Hypothalamus (tissue), 51 donors: Measurements from ENCODE around the gene ENTHD1.

Source experiments
- DNase-seq, 51 donors: peaks; one replicate each; lab custom pipeline; 2025; lab: John Stamatoyannopoulos, UW

The ENTHD1 gene

GRCh38 chr22:39893526-39893925, at the start of gene ENTHD1:
TSS of gene ENTHD1 (minus strand) at chr22:39893760. CDS start at chr22:39887748, 6,012 bp downstream.
- no peak for DNase-seq

DNA sequence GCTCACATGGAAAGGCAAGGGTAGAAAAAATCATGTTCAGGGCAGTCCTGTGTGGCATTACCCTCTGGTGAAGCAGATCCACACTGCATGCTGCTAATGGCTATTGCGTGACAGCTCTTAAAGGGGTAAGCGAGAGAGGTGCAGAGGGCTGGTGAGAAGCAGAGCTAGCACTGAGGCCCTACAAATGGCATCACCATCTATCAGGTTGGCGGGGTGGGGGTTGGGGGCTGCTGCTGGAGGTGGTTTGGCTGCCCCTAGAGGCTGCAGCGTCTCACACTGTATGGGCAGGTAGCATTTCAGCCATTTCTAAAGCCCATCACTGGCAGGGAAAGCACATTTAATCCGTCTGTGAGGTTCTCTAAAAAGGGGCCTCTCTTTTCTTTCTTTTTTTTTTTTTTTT, 49.8 kb upstream of the ENTHD1 start:
- no peak for DNase-seq

DNA sequence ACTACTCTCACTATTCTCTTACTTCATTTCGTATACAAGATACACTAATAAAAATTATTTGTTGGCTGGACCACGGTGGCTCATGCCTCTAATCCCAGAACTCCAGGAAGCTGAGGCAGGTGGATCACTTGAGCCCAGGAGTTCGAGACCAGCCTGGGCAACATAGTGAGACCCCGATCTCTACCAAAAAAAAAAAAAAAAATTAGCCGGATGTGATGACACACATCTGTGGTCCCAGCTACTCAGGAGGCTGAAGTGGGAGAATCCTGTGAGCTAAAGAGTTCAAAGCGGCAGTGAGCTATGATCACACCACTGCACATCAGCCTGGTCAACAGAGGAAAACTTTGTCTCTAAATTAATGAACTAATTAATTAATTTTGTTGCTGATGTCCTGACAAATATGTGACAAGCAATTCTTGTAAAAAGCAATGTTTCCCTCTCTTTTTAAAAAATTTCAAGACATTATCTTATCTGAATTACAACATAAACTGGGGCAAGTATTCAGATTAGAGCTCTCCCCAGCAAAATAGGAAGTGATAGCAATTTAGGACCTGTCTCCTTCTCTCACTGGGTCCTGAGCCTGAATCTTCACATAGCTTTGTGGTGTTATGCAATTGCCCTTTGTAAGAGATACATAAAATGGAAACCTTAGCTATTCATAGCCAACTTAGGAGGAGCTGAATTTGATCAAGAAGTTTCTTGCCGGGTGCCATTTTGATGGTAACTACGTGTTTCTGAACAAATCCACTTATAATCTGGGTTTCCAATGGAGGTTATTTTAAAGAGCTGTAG, 49.1 kb upstream of the ENTHD1 start:
- DNase-seq, result no peak

DNA sequence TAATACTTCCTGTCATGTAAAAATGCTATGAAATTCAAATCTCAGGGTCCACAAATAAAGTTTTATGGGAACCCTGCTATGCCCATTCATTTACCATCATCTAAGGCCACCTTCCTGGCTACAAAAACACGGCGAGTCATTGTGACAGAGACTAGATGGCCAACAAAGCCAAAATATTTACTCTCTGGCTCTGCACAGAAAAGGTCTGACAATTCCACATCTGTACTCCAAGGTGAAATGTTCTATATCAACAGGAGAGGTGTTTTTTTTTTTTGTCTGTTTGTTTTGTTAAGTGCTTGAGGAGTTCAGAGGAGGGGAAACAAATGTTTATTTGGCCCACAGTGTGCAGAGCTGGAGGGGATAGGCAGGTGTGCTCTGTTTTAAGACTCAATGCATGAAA, 48.0 kb upstream of the ENTHD1 start:
- no peak for DNase-seq

GRCh38 chr22:39940757-39941305, 47.3 kb upstream of the ENTHD1 start:
- no peak for DNase-seq

GRCh38 chr22:39939830-39940229, 46.3 kb upstream of the ENTHD1 start:
- no peak for DNase-seq

- DNase-seq, result no peak
Measured at GRCh38 chr22:39938509-39939111, 45.0 kb upstream of the ENTHD1 start.

DNA sequence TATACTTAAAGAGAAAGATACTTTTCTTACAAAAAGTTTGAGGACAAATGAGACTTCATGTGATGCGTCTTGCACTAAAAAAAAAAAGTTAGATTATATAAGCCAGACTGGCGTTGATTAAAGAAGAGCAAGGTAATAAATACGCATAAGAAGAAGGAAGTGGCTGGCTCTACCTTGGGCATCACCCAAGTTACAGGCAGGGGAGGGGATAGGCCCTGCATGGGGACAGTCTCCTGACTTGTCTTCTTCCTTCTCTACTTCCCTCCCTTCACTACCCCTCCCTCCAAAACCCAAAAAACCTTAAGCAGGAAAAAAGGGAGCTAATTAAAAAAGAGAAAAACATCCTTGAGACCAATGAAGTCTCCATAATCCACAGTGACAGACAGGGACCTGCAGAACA, 44.3 kb upstream of the ENTHD1 start:
- no peak for DNase-seq

DNA sequence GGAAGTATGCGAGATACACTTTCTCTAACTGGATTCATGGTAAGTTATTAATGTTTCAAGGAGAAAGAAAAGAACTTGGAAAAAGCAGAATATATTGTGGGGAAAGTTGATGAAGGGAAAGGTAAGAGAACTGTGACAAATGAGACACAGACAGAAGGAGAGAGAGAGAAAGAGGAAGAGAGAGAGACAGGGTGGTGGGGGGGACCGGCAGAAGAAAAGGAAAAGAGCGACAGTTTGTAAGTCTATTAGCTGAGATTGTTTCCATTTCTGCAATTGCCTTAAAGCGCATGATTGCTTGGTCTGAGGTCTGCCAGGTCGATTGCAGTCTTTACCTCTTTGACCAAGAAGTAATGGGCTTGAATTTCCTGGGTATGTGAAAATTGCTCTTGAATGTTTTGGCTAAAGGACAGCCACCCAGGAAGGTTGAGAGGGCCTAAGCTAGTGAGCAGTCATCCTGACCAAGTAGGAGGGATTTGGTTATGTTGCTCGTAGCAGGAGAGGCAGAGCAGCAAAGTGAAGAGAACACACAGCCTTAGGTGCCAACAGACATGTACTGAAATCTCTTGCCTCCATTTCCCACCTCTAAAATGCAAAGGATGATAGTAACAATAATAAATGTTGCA, 43.1 kb upstream of the ENTHD1 start:
- DNase-seq, result no peak

DNA sequence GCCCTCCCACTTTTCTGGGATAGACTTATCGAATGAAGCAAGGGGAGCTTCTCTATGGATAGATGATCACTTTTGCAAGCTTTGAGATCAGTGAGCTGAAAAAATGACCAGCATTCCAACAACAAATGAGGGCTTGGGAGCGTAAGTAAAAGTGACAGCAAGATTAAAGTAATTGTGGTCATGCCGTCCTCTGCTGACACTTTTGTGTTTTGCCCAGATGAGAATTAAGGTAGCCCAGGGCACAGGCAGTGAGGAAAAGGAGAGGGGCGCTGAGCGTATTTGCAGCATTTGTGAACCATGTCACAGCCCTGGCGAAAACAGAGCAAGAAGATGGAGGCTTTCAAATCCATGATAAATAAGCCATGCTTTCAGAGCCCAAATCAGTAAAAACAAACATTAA, 42.1 kb upstream of the ENTHD1 start:
- DNase-seq, result no peak

- DNase-seq, result peak in 5 of 51 donors; percentile 2 to 28 (median 9)
Measured at GRCh38 chr22:39935116-39935515, 41.6 kb upstream of the ENTHD1 start.

DNA sequence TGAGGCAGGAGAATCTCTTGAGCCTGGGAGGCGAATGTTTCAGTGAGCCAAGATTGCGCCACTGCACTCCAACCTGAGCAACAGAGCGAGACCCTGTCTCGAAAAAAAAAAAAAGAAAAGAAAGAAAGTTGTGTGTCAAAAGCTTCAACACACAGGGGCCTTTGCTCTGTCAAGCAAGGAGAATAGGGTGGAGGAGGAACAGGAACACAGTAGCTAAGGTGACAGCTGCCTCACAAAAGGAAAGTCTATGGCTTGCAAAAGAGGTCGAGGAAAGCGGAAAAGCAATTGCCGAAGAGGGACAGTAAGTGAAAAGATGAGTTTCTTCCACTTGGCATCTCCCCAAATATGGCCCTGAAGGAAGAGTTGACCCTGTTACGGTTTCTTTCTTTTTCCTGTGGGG, 40.2 kb upstream of the ENTHD1 start:
- no peak for DNase-seq

DNA sequence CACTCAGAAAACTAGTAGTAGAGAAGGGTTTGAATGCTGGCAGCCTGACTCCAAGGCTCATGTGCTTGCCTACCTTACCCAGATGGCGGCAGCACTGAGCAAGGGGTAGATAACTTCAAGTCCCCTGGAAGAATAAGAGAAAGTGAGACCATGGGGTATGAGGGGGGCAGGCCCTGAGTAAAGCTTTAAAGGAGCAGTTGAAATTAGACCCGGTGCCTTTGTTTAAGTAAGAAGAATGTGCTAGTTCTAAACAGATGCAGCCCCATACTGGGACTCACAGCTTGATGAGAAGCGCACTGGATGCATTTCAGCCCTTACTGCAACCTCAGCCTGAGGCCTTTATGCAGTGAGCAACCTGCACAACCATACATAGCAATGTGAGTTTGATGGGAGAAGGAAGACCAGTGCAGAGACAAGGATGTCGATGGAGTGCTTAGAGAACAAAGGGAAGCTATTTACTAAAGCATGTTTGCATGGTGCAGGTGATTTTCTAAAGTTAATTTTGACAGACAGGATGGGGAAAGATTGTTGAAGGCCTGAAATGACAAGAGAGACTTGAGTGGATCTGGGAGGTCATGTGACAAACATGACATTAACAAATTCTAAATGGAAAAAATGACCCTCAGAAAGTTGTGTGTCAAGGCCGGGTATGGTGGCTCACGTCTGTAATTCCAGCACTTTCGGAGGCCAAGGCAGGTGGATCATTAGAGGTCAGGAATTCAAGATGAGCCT, 39.5 kb upstream of the ENTHD1 start:
- DNase-seq, result no peak

- DNase-seq, result no peak
Measured at GRCh38 chr22:39932166-39932565, 38.6 kb upstream of the ENTHD1 start.

- DNase-seq, result no peak
Measured at GRCh38 chr22:39931251-39931650, 37.7 kb upstream of the ENTHD1 start.

- DNase-seq, result no peak
Measured at GRCh38 chr22:39928536-39929520, 35.3 kb upstream of the ENTHD1 start.

- no peak for DNase-seq
Measured at GRCh38 chr22:39927544-39927943, 34.0 kb upstream of the ENTHD1 start.

DNA sequence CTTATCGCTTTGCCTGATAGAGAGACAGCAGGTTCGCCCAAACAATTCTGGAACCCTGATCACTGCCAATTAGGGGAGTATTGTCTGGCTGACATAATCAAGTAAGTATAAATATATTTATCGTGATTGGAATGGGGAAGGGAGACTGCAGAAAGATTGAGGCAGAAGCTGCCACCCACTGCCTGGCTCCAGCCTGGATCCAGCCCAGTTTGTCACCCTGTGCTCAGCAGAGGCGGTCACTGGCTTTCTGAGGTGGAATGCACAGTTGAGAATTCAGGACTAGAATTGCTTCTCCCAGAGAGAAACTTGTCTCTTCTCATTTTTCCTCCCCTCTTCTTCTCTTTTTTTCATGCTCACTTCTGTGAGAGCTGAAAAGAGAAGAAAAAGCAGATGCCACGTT, 33.2 kb upstream of the ENTHD1 start:
- DNase-seq, result no peak

GRCh38 chr22:39925909-39926679, 32.5 kb upstream of the ENTHD1 start:
- no peak for DNase-seq
